ENCODE measurements around the gene CD101.
"Not testable (repeated sequence)": the region's sequence is repeated elsewhere in the genome, so short reads cannot be mapped to it uniquely, and the experiment has no call there.

Gene CD101, protein sequence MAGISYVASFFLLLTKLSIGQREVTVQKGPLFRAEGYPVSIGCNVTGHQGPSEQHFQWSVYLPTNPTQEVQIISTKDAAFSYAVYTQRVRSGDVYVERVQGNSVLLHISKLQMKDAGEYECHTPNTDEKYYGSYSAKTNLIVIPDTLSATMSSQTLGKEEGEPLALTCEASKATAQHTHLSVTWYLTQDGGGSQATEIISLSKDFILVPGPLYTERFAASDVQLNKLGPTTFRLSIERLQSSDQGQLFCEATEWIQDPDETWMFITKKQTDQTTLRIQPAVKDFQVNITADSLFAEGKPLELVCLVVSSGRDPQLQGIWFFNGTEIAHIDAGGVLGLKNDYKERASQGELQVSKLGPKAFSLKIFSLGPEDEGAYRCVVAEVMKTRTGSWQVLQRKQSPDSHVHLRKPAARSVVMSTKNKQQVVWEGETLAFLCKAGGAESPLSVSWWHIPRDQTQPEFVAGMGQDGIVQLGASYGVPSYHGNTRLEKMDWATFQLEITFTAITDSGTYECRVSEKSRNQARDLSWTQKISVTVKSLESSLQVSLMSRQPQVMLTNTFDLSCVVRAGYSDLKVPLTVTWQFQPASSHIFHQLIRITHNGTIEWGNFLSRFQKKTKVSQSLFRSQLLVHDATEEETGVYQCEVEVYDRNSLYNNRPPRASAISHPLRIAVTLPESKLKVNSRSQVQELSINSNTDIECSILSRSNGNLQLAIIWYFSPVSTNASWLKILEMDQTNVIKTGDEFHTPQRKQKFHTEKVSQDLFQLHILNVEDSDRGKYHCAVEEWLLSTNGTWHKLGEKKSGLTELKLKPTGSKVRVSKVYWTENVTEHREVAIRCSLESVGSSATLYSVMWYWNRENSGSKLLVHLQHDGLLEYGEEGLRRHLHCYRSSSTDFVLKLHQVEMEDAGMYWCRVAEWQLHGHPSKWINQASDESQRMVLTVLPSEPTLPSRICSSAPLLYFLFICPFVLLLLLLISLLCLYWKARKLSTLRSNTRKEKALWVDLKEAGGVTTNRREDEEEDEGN

DNA sequence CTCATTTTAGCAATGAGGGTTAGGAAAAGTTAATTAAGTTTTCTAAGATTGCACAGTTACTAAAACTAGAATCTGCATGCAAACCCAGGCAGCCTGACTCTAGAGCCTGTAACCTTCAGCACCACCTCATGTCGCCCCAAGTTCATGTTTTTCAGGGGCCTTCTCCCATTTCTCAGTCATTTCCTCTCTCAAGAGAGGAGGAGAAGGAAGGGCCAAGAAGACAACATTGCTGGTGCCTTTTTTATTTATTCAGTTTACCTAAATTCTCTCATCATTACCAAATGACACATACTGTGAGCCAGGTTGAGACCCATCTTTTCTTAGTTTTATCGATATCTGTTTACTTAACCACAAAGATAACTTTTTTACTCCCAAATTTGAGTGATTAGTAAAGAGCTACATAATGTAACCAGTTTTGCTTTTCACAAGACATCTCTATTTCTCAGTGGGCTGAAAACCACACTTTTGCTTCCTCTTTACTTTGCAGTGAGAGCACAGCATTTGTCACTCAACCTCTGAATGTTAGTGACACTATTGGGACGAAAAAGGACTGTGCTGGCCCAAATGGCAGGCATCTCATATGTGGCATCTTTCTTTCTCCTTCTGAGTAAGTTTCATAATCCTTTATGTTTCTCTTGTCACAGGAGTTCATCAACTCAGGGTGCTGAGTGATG, at the start of gene CD101:
Gene CD101 (plus strand): TSS at position 507 of the 674 bp plus-strand sequence. CDS start 58 bp downstream, at position 565.
- FAIRE-seq (no peak), DNase-seq (ENCODE audit: insufficient read length, low spot score) (no peak)

DNA sequence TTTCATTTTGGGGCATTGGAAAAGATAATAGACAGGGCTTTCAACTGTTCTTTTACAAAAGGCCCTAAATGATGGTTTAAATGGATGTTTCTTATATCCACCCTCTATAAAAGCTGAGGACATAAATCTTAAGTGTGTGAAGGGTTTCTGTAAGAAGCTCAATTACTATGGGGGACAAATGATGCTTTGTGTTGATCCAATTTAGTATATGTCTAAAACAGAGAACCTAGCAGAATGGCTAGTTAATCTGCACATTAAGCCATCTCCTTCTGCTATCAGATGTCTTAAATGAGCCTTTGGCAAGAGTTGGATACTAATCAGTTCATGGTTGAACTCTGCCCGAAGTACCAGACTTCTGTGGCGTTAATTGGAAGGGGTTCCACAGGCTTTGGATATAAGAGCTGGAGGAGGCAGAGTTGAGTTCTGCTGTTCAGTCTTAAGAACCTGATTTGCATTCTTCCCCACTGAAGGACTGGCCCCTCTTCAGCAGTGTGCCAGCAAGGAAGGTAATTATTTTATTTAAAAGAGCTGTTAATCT, 48.8 kb upstream of the CD101 start:
- FAIRE-seq (no peak), DNase-seq (ENCODE audit: insufficient read length, low spot score) (no peak)

DNA sequence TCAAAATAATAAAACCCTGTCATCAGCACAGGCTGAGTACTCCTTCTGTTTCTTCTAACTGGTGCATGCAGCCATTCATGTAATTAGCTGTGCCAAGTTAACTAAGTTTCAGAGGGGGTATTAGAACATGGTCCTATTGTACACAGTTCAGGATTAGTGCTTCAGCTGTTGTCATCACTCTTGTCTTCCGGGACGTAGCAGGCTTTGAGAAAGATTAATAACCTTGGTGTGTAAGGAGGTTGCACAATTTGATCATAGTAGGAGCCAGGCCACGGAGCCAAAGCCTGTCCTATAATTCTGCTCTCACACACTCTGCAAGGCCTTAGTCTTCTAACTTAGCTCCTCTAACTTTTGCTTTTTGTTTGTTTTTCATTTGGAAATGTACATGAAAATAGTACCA, 47.1 kb upstream of the CD101 start:
- DNase-seq (ENCODE audit: insufficient read length, low spot score) = no peak
- FAIRE-seq = no peak

DNA sequence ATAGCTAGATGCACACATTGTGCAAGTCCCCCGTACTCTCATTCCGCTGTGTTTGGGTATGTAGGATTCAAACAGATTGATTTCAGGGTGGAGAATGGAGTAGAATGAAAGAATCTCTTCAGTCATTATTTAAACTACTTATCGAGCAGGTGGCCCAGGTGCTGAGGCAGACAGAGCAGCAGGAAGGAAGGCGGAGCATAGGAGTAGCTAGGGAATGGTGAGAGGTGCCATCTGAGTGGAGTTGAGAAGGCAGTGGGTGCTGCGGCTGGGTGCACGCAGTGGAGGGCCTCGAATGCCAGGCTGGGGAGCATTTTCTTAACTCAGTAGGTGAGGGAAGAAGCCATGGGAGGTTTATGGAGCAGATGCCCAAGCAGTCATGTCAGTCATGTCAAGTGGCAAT, 45.2 kb upstream of the CD101 start:
- DNase-seq (ENCODE audit: insufficient read length, low spot score) (no peak), FAIRE-seq (no peak)

DNA sequence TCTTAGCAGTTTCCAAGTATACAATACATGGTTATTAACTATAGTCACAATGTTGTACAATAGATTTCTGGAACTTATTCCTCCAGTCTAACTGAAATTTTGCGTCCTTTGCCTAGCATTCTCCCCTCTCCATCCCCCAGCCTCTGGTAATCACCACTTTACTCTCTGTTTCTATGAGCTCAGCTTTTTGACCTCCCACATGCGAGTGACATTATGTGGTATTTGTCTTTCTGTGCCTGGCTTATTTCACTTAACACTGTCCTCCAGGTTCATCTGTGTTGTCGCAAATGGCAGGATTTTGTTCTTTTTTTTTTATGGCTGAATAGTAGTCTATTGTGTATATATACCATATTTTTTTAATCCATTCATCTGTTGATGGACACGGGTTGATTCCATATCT, 43.9 kb upstream of the CD101 start:
- DNase-seq (ENCODE audit: insufficient read length, low spot score) = no peak
- FAIRE-seq = no peak

DNA sequence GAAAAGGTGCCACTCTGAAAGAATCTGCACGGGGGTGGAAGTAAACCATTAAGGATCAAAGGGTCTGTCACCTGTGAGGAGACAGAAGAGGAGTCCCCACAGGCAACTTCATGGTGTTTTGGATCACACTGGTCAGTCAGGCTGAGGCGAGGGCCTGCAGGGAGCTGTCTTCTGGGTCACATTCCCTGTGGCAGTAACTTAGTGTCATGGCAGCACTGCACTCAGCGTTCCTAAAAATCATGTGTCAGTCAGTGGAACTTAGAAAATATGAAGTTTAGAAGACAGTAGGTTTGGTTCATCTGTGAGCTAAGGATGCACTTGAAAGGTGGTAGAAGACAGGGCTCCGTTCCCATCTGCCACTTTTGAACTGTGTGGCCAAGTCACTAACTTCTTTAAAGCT, 43.5 kb upstream of the CD101 start:
- DNase-seq (ENCODE audit: insufficient read length, low spot score) = no peak
- no peak for FAIRE-seq

DNA sequence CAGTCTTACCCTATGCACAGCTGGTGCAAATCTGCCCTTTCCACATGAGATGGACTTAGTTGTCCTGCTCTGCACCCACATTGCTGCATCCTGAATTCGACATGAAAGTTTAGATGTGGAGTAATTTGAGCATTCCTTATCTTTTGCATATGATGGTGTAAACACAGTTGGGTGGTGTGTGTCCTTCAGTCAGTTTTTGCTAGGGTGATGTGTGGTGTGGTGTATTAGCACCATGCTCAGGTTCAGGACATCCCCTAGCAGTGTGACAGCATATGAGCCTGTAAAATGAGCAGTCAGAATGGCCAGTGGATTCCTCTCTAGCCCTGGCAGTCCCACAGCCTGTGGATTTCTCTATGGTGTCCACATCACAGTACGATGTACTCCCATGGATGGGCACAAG, 42.6 kb upstream of the CD101 start:
- DNase-seq (ENCODE audit: insufficient read length, low spot score) (no peak), FAIRE-seq (no peak)

DNA sequence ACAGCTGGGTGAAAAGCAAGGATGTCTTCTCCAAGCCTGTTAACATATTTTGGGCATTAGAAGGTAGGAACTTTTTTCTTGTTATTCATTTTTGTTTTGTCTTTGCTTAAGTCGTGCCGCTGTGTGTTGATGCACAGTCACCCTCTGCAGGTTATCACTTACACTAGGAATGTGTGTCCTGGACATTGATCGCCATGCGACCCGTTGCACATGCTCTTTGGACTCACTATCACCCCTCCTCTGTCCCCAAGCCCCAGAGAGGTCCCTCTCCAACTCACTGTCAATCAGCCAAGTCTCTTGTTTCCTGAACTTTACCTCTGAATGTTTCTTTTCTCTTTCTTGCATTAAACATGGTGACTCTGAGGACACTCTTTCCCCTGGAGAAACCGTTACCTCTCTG, 40.0 kb upstream of the CD101 start:
- no peak for DNase-seq (ENCODE audit: insufficient read length, low spot score)
- no peak for FAIRE-seq

DNA sequence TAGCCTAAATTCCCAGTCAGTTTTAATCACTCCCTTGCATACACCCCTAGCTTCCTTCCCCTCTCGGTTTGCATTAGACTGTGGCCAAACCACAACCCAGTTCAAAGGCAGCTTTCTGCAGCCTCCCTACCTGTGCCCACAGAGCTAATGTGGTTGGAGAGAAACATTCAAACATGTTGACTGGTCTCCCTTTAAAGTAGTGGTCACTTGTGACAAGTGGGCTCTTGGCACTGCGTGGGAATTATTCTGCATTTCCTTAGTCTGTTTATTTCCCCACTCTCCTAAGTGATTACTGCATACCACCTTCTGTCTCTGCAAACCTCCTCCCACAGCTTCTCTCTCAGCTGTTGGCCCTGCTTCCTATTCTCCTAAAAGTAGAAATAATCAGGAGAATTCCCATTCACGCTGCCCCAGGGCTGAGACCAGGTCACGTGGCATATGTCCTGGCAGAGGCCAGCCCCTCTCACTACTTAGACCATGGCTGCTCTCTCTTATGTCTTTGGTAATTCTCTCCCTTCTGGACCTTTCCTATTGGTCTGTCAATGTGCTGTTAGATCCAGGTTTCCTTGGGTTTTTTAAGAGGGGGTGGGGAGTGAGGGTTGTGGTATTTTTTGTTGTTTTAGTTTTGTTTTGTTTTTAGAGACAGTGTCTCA, 38.4 kb upstream of the CD101 start:
- FAIRE-seq = no peak
- DNase-seq (ENCODE audit: insufficient read length, low spot score) = no peak

DNA sequence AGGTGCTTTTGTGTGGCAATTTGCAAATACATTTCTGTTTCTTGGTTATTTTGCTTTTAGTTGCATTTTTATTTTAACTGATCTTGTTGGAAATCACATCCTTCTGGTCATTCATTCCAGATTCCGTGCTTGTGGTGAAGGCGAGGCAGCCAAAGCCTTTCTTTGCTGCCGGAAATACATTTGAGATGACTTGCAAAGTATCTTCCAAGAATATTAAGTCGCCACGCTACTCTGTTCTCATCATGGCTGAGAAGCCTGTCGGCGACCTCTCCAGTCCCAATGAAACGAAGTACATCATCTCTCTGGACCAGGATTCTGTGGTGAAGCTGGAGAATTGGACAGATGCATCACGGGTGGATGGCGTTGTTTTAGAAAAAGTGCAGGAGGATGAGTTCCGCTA, 34.8 kb upstream of the CD101 start:
- no peak for DNase-seq (ENCODE audit: insufficient read length, low spot score)
- no peak for FAIRE-seq

DNA sequence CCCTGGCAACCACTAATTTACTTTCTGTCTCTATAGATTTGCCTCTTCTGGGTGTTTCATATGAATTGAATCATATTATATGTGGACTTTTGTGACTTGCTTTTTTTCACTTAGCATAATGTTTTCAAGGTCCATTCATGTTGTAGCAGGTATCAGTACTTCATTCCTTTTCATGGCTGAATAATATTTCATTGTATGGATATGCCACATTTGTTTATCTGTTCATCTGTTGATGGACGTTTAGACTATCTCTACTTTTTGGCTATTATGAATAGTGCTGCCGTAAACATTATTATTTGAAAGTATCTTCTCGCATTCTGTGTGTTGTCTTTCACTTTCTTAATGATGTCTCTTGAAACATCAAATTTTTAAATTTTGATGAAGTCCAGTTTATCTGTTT, 32.8 kb upstream of the CD101 start:
- FAIRE-seq (no peak), DNase-seq (ENCODE audit: insufficient read length, low spot score) (no peak)

DNA sequence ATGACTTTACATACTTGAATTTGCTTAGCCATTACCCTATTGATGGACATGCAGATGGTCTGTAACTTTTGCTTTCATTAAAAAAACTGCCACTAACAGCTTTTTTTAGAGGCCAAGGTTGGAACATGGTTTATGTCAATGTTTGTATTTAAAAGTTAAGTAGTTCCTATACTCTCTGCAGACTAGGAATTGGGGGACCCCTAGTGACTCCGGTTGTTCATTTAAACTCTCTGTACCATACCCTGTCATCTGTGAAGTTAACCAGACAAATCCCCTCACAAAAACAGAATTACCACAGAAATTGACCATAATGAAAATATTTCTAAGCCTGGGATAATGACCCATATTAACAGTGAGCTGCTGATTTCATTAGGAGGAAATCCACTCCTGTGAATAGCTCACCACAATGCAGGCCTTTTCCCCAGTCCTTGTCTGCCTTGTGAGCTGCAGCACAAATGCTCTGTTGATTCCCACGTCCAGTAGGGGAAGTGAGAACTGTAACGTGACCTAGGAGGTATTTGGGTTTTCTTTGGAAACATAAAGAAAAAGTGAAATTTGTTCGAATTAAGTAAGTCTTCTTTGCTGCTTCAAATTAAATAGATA, 30.2 kb upstream of the CD101 start:
- no peak for DNase-seq (ENCODE audit: insufficient read length, low spot score)
- FAIRE-seq = no peak

DNA sequence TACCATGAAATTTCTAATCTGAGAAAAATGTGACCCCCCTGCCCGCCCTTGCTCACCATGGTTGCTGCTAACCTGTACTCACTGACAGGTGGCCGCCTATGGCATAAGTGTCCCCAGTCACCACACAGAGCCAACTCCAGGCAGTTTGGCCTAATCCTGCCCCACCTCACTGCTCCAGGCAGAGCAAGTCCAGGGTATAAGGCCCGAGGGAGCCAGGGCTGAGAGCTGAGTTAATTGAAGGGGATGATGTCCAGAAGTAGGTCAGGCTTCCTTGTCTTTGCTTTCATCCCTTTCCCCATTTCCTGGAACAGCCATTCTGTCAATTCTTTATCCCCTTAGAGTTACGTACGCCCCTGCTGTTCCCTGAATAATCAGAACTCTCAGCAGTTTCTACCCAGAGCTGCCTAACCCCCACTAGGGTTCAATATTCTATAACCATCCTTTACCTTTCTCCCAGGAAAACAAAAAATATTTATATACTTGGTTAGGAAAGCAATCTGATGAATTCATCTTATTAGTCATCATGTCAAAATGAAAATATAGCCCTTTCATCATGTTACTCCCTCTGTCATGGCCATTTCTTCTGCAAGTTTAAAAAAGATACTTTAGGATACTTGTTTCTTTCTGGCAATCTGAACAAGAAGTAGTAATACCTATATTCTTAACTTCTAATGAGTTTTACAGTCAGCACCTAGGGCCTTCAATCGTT, 29.4 kb upstream of the CD101 start:
- FAIRE-seq (no peak), DNase-seq (ENCODE audit: insufficient read length, low spot score) (no peak)

DNA sequence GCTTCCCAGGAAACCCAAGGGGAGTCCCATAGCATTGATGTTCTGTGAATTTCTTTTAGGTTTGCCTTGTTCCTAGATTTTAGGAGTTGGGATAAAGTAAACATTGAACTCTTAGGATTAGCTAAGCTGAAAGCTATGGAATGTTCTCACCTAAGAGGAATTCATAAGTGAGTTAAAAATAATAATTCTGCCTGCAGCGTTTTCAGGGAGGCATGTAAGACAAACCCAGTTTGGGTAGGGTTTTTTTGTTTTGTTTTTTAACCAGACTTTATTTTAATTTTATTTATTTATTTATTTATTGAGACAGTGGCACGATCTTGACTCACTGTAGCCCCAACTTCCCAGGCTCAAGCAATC, 28.9 kb upstream of the CD101 start:
- FAIRE-seq = no peak
- no peak for DNase-seq (ENCODE audit: insufficient read length, low spot score)

DNA sequence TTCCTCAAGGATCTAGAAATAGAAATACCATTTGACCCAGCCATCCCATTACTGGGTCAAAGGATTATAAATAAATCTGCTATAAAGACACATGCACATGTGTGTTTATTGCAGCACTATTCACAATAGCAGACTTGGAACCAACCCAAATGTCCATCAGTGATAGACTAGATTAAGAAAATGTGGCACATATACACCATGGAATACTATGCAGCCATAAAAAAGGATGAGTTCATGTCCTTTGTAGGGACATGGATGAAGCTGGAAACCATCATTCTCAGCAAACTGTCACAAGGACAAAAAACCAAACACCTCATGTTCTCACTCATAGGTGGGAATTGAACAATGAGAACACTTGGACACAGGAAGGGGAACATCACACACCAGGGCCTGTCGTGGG, 21.3 kb upstream of the CD101 start:
- FAIRE-seq = not testable (repeated sequence)

DNA sequence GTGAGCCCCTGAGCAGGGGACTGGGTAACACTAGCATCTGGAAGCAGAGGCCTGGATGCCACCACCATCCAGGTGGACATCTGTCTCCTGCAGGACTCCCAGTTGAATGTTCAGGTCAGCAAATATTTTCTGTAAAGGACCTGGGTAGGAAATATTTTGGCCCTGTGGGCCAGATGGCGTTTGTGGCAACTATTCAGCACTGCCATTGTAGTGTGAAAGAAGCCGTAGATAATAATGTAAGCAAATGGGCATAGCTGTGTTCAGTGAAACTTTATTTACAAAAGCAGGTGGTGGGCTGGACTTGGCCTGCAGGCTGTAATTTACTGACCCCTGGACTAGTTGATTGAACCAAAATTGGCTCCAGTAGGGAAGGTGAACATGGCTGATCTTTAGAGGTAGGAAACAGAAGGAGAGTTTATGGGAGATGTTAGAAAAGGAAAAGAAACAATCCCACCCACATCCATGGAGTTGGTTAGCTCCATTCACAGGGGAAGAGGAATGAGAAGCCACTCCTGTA, 20.0 kb upstream of the CD101 start:
- FAIRE-seq = no peak
- no peak for DNase-seq (ENCODE audit: insufficient read length, low spot score)

More for the DNA sequence above, 21.3 kb upstream of the CD101 start:
- DNase-seq (ENCODE audit: insufficient read length, low spot score) = not testable (repeated sequence)

DNA sequence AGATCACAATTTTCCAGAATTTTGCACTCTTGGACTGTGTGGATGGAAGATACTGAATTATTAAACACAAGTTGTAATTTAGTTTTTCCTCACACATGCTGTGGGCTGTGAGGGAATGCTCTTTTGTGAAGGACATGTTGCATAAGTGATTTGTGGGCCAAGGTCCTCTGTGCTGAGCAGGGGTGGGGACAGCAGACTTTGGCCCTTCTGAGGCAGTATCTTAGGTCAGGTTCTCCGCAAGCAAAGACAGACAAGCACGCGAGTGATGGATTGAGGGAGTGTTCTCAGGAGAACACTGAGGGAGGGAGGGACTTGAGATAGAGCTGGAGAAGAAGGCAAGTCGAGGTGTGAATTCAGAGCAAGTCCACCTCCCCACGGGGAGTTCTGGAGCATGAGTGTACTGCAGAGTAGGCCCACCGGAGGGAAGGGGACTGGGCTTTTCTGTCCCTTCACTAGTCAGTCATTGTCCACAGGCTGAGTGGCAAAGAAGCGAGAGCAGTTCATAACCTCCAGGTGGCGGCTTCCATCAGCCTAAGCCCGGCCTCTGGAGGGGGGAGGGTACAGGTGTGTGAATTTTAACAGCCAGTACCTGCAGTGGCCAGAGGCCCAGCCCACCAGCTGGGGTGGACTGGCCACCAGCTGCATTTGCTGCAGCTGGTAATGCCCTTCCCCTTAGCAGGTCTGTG, 19.1 kb upstream of the CD101 start:
- no peak for DNase-seq (ENCODE audit: insufficient read length, low spot score)
- FAIRE-seq = no peak

DNA sequence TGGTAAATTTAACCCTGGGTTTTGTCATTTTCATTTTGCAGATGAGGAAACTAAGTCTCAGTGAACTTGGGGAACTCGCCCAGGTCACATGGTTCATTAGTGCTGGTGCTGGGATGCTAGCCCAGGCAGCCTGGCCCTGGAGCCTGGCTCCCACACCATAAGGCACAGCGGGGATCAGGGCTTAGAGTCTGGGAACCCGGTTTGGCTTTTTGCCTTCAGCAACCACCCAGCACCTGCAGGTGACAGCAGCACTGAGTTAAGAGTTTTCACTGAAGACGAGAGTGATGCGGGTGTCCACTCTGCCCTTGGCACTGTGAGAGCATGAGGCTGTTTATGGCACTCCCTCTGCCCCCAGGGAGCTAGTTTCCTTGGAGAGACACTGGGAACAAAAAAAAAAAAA, 18.4 kb upstream of the CD101 start:
- FAIRE-seq (no peak), DNase-seq (ENCODE audit: insufficient read length, low spot score) (no peak)

DNA sequence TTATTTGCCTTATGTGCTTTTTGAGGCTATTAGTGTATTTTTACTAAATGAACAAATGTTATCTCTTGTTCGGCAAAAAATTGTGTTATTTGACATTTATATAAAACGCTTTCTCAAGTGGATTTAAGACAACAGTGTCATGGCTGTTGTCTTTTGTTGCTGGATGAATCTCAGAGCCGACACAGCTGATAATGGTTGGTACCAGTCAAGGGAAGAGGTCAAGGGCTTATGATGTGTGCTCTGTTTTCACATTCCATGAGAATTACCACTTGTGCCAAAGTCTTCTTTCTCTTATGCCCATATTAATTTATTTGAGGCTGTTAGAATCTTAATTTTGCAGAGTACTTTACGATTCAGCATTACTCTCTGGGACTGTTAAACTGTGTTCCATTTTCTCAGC, 17.9 kb upstream of the CD101 start:
- no peak for DNase-seq (ENCODE audit: insufficient read length, low spot score)
- FAIRE-seq = no peak
